Measurements from ENCODE around the gene TH. TPM values are rescaled to one million over a fixed set of nuclear protein-coding genes. Genes with fewer than 3 reads are reported as not detected.

Gene TH
- total and polyA plus RNA-seq, 5 donors: not detected

DNA sequence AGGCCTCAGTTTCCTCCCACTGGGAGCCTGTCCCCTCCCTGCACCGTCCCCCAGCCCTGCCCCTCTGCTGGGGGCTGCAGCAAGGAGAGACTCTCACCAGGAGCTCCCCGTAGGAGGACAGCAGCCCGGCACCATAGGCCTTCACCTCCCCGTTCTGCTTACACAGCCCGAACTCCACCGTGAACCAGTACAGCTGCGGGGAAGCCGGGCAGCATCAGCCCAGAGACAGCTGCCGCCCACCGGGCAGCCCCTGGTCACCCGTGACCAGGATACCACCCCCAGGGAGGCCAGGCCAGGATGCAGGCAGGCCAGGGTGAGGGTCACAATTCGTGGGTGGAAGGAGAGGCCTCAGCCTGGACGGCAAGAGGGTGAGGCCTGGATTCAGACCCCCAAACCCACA is 6.0 kb downstream of the TH start:
- DNase-seq (no peak), ATAC-seq (no peak)
- no peaks in the 10 kb centered on the region for H3K4me1 ChIP-seq (ENCODE audit: control insufficient read depth, insufficient read depth, low read length)
- WGBS: 83% methylated on average over 13 of the region's 13 CpGs
- no peak overlapping the region for H3K4me3 ChIP-seq (ENCODE audit: low read length)
- no peaks in the 10 kb centered on the region for H3K9me3 ChIP-seq (ENCODE audit: control insufficient read depth, low read length)
- no peaks in the 10 kb centered on the region for H3K27me3 ChIP-seq (ENCODE audit: control insufficient read depth, insufficient read depth)
- intact Hi-C loops (cut with DNase I): no loop called here
- H3K27ac ChIP-seq (ENCODE audit: low read length): no peak overlapping the region

DNA sequence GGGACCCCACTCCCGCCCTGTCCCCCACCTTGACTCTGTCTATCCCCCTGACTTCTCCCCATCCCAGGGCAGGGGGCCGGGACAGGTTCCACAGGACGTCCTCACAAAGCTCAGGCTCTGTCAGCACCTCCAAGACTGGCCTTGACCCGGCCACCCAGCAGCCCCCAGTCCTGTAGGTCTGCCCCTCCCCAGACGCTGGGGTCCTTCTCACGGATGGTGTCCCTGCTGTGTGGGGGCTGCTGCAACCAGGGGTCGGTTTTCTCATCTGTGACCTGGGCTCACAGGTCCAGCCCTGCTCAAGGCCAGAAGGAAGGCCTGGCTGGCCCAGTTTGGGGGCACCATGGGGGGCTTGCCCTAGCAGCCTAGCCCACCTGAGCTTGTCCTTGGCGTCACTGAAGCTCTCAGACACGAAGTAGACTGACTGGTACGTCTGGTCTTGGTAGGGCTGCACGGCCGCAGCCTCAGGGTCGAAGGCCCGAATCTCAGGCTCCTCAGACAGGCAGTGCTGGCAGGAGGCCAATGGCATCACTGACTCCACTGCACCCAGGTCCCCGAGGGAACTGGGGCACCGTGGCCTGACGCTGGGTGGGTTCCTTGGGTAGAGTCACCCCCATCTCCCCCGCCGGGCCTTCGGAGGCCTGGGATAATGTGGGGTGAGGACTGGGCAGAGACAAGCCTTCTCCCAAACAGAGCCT is 6.6 kb downstream of the TH start:
- H3K9me3 ChIP-seq (ENCODE audit: control insufficient read depth, low read length): no peaks in the 10 kb centered on the region
- 82% methylated on average over 20 of the region's 20 CpGs for WGBS
- no peaks in the 10 kb centered on the region for H3K4me1 ChIP-seq (ENCODE audit: control insufficient read depth, insufficient read depth, low read length)
- H3K4me3 ChIP-seq (ENCODE audit: low read length): no peak overlapping the region
- no peaks in the 10 kb centered on the region for H3K27me3 ChIP-seq (ENCODE audit: control insufficient read depth, insufficient read depth)
- intact Hi-C loops (cut with DNase I): no loop called here
- no peak for DNase-seq
- no peak for ATAC-seq
- no peak overlapping the region for H3K27ac ChIP-seq (ENCODE audit: low read length)

DNA sequence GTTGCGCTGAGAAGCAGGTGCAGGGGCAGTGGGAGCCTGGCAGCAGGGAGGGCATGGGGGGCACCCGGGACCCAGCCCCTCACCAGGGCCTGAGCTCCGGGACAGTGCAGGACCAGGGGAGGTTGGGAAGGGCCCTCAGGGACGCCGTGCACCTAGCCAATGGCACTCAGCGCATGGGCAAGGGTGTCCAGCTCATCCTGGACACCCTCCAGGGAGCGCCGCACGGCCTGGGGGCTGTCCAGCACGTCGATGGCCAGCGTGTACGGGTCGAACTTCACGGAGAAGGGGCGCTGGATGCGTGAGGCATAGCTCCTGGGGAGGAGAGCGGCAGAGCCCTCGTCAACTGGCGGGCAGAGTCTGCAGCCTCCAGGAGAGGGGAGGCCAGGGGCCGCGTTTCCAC is 7.5 kb downstream of the TH start:
- WGBS: 88% methylated on average over 22 of the region's 22 CpGs
- Histone ChIP-seq H3K4me1 (ENCODE audit: control insufficient read depth, insufficient read depth, low read length) (no peaks in the 10 kb centered on the region), H3K27ac (ENCODE audit: low read length) (no peak overlapping the region), H3K27me3 (ENCODE audit: control insufficient read depth, insufficient read depth) (no peaks in the 10 kb centered on the region), H3K4me3 (ENCODE audit: low read length) (no peak overlapping the region), H3K9me3 (ENCODE audit: control insufficient read depth, low read length) (no peaks in the 10 kb centered on the region)
- DNase-seq: no peak
- ATAC-seq: no peak
- intact Hi-C loops (cut with DNase I): no loop called here

DNA sequence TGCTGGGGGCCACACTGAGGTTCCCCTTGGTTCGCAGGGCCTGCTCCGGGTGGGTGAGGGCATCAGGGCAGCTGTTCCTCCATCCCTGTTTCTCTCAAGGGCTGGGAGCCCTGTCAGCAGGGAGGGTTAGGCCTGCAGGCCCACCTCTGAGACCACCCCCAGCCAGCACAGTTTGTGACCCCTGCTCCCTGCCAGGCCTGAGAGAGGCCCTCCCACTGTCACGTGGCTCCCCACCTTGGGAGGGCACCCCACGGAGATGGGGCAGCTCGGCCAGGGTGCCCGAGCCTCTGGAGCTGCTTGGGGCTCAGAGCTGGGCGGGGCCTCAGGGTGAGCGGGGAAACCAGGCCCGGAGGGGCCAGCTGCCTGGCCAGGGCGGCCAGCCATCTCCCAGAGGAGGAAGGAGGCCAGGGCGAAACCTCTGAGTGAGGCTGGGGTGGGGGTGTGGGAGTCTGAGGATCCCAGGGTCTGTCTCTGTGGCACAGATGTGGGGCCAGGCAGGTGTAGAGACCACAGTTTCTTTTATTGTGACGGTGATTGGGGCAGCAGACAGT is 8.1 kb downstream of the TH start:
- Histone ChIP-seq H3K27me3 (ENCODE audit: control insufficient read depth, insufficient read depth) (no peaks in the 10 kb centered on the region), H3K27ac (ENCODE audit: low read length) (no peak overlapping the region), H3K4me3 (ENCODE audit: low read length) (no peak overlapping the region), H3K9me3 (ENCODE audit: control insufficient read depth, low read length) (no peaks in the 10 kb centered on the region), H3K4me1 (ENCODE audit: control insufficient read depth, insufficient read depth, low read length) (no peaks in the 10 kb centered on the region)
- intact Hi-C loops (cut with DNase I): no loop called here
- DNase-seq: no peak
- WGBS: 76% methylated on average over 12 of the region's 12 CpGs
- no peak for ATAC-seq

DNA sequence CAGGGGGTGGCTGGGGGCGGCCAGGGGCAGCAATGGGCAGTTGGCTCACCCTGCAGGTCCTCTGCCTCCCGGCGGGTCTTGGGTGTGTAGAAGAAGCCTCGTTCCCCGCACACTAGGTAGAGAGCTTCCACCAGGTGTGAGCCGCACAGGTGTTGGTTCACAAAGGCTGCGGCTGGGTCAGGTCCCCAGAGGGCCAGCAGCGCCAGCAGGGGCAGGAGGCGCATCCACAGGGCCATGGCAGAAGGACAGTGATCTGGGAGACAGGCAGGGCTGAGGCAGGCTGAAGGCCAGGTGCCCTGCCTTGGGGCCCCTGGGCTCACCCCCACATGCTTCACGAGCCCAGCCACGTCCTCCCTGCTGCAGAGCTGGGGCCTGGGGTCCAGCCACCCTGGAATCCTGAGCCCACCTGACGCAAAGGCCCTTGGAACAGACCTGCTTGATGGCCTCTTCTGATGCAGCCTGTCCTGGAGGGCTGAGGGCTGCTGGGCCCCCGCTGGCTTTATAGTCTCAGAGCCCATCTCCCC is 10.8 kb downstream of the TH start, which contains the start of gene INS:
Gene INS (minus strand): TSS at position 474 of the 524 bp plus-strand sequence. CDS start 238 bp downstream, at position 236.
- Histone ChIP-seq H3K4me3 (ENCODE audit: low read length) (no peak within 1 kb of the TSS), H3K4me1 (ENCODE audit: control insufficient read depth, insufficient read depth, low read length) (no peaks in the 10 kb centered on the region), H3K27ac (ENCODE audit: low read length) (no peak within 1 kb of the TSS), H3K27me3 (ENCODE audit: control insufficient read depth, insufficient read depth) (no peaks in the 10 kb centered on the region), H3K9me3 (ENCODE audit: control insufficient read depth, low read length) (no peaks in the 10 kb centered on the region)
- intact Hi-C loops (cut with DNase I): no loop called here
- ATAC-seq: no peak
- no peak for DNase-seq
- 85% methylated on average over 13 of the region's 13 CpGs for WGBS

DNA sequence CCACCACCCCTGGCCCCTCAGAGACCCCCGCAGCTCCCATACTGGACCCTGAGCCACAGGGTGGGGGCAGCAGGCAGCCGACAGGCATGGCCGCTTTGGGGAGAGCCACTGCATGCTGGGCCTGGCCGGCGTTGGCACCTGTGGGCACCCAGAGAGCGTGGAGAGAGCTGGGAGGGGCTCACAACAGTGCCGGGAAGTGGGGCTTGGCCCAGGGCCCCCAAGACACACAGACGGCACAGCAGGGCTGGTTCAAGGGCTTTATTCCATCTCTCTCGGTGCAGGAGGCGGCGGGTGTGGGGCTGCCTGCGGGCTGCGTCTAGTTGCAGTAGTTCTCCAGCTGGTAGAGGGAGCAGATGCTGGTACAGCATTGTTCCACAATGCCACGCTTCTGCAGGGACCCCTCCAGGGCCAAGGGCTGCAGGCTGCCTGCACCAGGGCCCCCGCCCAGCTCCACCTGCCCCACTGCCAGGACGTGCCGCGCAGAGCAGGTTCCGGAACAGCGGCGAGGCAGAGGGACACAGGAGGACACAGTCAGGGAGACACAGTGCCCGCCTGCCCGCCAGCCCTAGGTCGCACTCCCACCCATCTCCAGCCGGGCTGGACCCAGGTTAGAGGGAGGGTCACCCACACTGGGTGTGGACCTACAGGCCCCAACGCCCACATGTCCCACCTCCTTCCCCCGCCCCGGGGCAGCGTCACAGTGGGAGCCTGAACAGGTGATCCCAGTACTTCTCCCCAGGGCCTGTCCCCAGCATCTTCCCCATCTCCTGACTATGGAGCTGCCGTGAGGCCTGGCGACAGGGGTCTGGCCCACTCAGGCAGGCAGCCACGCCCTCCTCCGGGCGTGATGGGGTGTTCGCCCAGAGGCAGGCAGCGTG is 11.8 kb downstream of the TH start:
- H3K4me3 ChIP-seq (ENCODE audit: low read length): no peak overlapping the region
- H3K4me1 ChIP-seq (ENCODE audit: control insufficient read depth, insufficient read depth, low read length): no peaks in the 10 kb centered on the region
- no peak overlapping the region for H3K27ac ChIP-seq (ENCODE audit: low read length)
- ATAC-seq: no peak
- intact Hi-C loops (cut with DNase I): loop anchor here in 3 of 4 donors (10.0 kb wide), 3 partner anchors 325 to 505 kb away; partner anchors contain the start of genes KRTAP5-6 (in 1 of the 3), SYT8 (in 1 of the 3) and TNNI2 (in 1 of the 3)
- no peaks in the 10 kb centered on the region for H3K27me3 ChIP-seq (ENCODE audit: control insufficient read depth, insufficient read depth)
- DNase-seq: peak in 1 of 3 donors; percentile 42
- no peaks in the 10 kb centered on the region for H3K9me3 ChIP-seq (ENCODE audit: control insufficient read depth, low read length)
- WGBS: 79% methylated on average over 36 of the region's 36 CpGs

DNA sequence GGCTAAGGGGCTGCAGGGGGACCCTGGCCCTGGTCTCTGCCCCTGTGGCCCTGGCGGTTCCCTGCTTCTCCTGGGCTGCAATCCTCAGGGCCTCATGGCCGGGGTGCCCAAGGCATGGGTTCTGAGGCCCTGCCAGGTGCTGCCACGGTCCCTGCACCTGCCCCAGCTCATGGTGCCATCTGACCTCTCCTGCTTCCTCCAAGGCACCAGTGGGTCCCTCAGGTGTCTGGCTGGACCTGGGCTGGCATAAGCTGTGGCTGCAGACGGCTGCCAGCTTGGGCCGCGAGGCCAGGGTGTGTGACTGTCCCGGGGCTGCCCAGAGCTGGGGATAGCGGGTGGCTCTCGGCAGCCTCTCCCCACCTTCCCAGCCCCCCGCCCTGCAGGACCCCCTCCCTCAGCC is 12.6 kb downstream of the TH start:
- no peak overlapping the region for H3K27ac ChIP-seq (ENCODE audit: low read length)
- ATAC-seq (no peak), DNase-seq (peak in 1 of 3 donors; percentile 37)
- no peaks in the 10 kb centered on the region for H3K27me3 ChIP-seq (ENCODE audit: control insufficient read depth, insufficient read depth)
- no peaks in the 10 kb centered on the region for H3K4me1 ChIP-seq (ENCODE audit: control insufficient read depth, insufficient read depth, low read length)
- WGBS: 77% methylated on average over 10 of the region's 10 CpGs
- no peaks in the 10 kb centered on the region for H3K9me3 ChIP-seq (ENCODE audit: control insufficient read depth, low read length)
- H3K4me3 ChIP-seq (ENCODE audit: low read length): no peak overlapping the region
- intact Hi-C loops (cut with DNase I): loop anchor here in 3 of 4 donors (10.0 kb wide), 3 partner anchors 324 to 504 kb away; partner anchors contain the start of genes KRTAP5-6 (in 1 of the 3), SYT8 (in 1 of the 3) and TNNI2 (in 1 of the 3)

DNA sequence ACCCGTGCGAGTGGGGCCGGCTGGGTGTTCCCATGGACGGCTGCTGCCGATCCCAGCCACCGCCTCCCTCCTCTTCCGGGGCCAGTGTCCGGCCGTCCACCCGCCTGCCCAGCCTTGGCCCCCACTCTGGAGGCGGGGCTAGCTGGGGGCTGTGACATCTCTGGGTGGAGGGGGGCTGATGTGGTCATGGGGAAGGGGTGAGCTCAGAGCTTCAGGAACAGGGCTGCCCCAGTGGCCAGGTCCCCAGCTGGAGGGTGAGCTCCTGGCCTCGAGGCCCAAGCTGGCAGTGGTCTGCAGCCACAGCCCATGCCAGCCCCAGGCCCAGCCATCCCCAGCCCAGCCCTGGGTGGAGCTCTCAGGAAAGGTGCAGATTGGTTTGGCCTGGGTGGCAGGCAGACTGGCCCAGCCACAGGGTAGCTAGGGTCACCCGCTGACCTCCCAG is 13.3 kb downstream of the TH start:
- DNase-seq (no peak), ATAC-seq (no peak)
- 54% methylated on average over 13 of the region's 13 CpGs for WGBS
- intact Hi-C loops (cut with DNase I): loop anchor here in 3 of 4 donors (10.0 kb wide), 3 partner anchors 324 to 504 kb away; partner anchors contain the start of genes KRTAP5-6 (in 1 of the 3), SYT8 (in 1 of the 3) and TNNI2 (in 1 of the 3)
- Histone ChIP-seq H3K9me3 (ENCODE audit: control insufficient read depth, low read length) (no peaks in the 10 kb centered on the region), H3K4me1 (ENCODE audit: control insufficient read depth, insufficient read depth, low read length) (no peaks in the 10 kb centered on the region), H3K27me3 (ENCODE audit: control insufficient read depth, insufficient read depth) (no peaks in the 10 kb centered on the region), H3K4me3 (ENCODE audit: low read length) (no peak overlapping the region), H3K27ac (ENCODE audit: low read length) (no peak overlapping the region)

DNA sequence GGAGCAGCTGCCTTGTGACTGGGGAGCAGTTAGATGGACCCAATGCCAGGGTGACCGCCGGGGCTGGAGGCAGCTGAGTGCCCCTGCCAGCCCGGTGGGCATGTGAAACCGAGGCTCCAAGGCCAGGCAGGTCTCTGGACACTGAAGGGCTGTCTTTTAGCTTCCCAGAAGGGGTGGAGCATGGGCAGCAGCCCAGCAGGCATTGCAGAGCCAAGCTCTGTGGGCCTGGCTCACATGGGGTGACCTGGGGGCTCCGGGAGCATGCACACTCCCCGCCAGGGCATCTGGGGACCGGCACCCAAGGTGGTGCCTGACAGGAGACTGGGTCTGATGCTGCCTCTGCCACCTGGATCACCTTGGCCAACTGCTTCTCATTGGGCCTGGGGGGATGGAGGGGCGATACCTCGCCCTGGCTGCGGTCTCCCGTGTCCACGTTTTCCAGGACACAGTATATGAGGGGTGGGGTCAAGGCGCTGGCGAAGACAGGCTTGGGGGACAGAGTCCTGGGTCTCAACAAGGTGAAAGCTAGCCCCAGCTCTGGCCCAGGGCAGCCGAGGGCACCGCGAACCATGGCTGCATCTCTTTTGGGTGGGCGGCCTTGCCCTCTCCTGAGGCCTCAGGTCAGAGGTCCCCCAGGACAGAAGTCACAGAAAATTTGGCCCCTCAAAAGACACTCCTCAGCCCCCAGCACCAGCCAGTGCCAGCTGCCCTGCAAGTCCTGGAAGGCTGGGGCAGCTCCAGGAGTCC is 14.1 kb downstream of the TH start:
- Histone ChIP-seq H3K27ac (ENCODE audit: low read length) (no peak overlapping the region), H3K9me3 (ENCODE audit: control insufficient read depth, low read length) (no peaks in the 10 kb centered on the region), H3K27me3 (ENCODE audit: control insufficient read depth, insufficient read depth) (no peaks in the 10 kb centered on the region), H3K4me1 (ENCODE audit: control insufficient read depth, insufficient read depth, low read length) (no peaks in the 10 kb centered on the region), H3K4me3 (ENCODE audit: low read length) (no peak overlapping the region)
- DNase-seq (no peak), ATAC-seq (no peak)
- 77% methylated on average over 18 of the region's 18 CpGs for WGBS
- intact Hi-C loops (cut with DNase I): loop anchor here in 3 of 4 donors (10.0 kb wide), 3 partner anchors 323 to 503 kb away; partner anchors contain the start of genes KRTAP5-6 (in 1 of the 3), SYT8 (in 1 of the 3) and TNNI2 (in 1 of the 3)
